Right lobe of liver (tissue), 6 donors: ENCODE data around the gene HS3ST3B1. TPM values are rescaled to one million over a fixed set of nuclear protein-coding genes. Genes with fewer than 3 reads are reported as not detected.
A peak's percentile ranks its signal among the peaks of the same experiment; 100 is the strongest.

Experiments
- ATAC-seq, 4 donors: fragments of 200-7000 bp; cut with Tn5 transposase; one replicate each; pipeline ENCODE4 v1.9.1; 2020; ENCODE audit warnings: mild to moderate bottlenecking in 4 of 4, moderate library complexity in 4 of 4
- DNase-seq, 3 donors: peaks; one replicate each; pipeline ENCODE4 v3.0.0-alpha.2; 2020
- H3K27ac ChIP-seq, 3 donors: fragments of 200-600 bp; one replicate each; pipeline ENCODE4 v1.8.0; 2022
- H3K27me3 ChIP-seq, 2 donors: fragments of 200-600 bp; one replicate each; pipeline ENCODE4 v1.8.0; 2022
- H3K36me3 ChIP-seq, 4 donors: fragments of 200-600 bp; sonication (generic) in 1 of 4; one replicate each; pipeline versions ENCODE4 v1.5.1 to v1.8.0; 2017 to 2022; ENCODE audit warnings: control low read depth in 1 of 4
- H3K4me1 ChIP-seq, 4 donors: fragments of 200-600 bp; sonication (generic) in 1 of 4; one replicate each; pipeline versions ENCODE4 v1.5.1 to v1.8.0; 2017 to 2022; ENCODE audit warnings: control low read depth in 1 of 4
- H3K4me3 ChIP-seq, 3 donors: fragments of 200-600 bp; one replicate each; pipeline ENCODE4 v1.8.0; 2022
- H3K9me3 ChIP-seq, 4 donors: fragments of 200-600 bp; sonication (generic) in 1 of 4; one replicate each; pipeline versions ENCODE4 v1.5.1 to v1.8.0; 2017 to 2022; ENCODE audit warnings: control low read depth in 1 of 4
- CTCF ChIP-seq, 4 donors: fragments of 200-600 bp in 3 of 4; fragments of 450-650 bp in 1 of 4; IDR thresholded peaks; one replicate each; pipeline versions ENCODE4 v1.5.1 to v1.8.0; 2016 to 2022; ENCODE audit warnings: antibody characterized with exemption in 4 of 4, mild to moderate bottlenecking in 2 of 4
- POLR2A ChIP-seq: fragments of 450-650 bp; IDR thresholded peaks from one replicate; pipeline ENCODE4 v1.6.1; 2017; ENCODE audit warnings: antibody characterized with exemption, mild to moderate bottlenecking
- WGBS: methylation state at CpG from one replicate; pipeline ENCODE4 v1.1.6; 2018; ENCODE audit warnings: low coverage, low lambda C conversion rate; ENCODE audit not compliant: insufficient coverage; ENCODE audit errors: missing lambda C conversion rate; 5-methylcytosine and 5-hydroxymethylcytosine counted together
- intact Hi-C, 2 donors: fragments of 100-400 bp; cut with DNase I; formaldehyde crosslinking; loops; one replicate each; pipeline versions ENCODE4 v1.11.2 to v1.14.1; 2022
- total RNA-seq, 6 experiments: library from RNA; depleted of rRNA in 2 of 6; stranded (reverse); fragments of >200 nt in 2 of 6; fragmentation: NEBNext Ultra II Directional in 3 of 6; extraction: Animal tissue kit (Norgen Biotek cat#: 25700) in 3 of 6; gene quantifications; one replicate each; pipeline versions ENCODE4 v1.1.0 to v1.2.4, GENCODE V29; 2016 to 2023
- donor health status: DM: no; HTN: yes; CAD: no.
- donor health status: DM: no; HTN: no; CAD: no.
- donor health status: DM: no; HTN: no; CAD: no.
- donor health status: DM: no; HTN: yes; CAD: no.
- donor health status: DM: no; HTN: yes; CAD: no.

The HS3ST3B1 gene
- total RNA-seq, 6 experiments from 2014 or later, result 22.5 to 36.6 (median 28.2) TPM

GRCh38 chr17:14334276-14334840, 33.5 kb downstream of the HS3ST3B1 start:
- H3K27me3 ChIP-seq, result no peaks in the 10 kb centered on the region
- ATAC-seq (peak in 2 of 4 donors; percentile 3 to 11), DNase-seq (no peak)
- peaks cover 0 to 59% (median 26%) of the 10 kb centered on the region in 4 donors for H3K4me1 ChIP-seq
- intact Hi-C loops, result no loop called here
- H3K9me3 ChIP-seq, result no peaks in the 10 kb centered on the region
- H3K4me3 ChIP-seq, result no peak overlapping the region
- H3K27ac ChIP-seq, result peak overlapping the region; percentile 3 to 48 (median 27)
- no peak for TF ChIP-seq POLR2A
- TF ChIP-seq CTCF (IDR thresholded peaks at IDR 0.05), result no peak
- H3K36me3 ChIP-seq, result no peaks in the 10 kb centered on the region
- WGBS, result 36% methylated on average over 3 of the region's 3 CpGs

- TF ChIP-seq POLR2A, result no peak
- WGBS, result 9% methylated on average over 2 of the region's 2 CpGs
These were observed 34.0 kb downstream of the HS3ST3B1 start for GRCh38 chr17:14334919-14335318.

GRCh38 chr17:14336418-14336817, 35.5 kb downstream of the HS3ST3B1 start:
- Histone ChIP-seq H3K27ac (peak overlapping the region in 1 of 3 donors; percentile 5), H3K27me3 (no peaks in the 10 kb centered on the region), H3K9me3 (no peaks in the 10 kb centered on the region), H3K36me3 (no peaks in the 10 kb centered on the region), H3K4me1 (peaks cover 0 to 46% (median 20%) of the 10 kb centered on the region in 4 donors), H3K4me3 (no peak overlapping the region)
- ATAC-seq (peak in 1 of 4 donors; percentile 38), DNase-seq (no peak)
- WGBS, result 57% methylated on average over 4 of the region's 4 CpGs
- TF ChIP-seq CTCF (IDR thresholded peaks at IDR 0.05), result no peak
- TF ChIP-seq POLR2A, result no peak
- intact Hi-C loops, result no loop called here

More at GRCh38 chr17:14334919-14335318, 34.0 kb downstream of the HS3ST3B1 start:
- H3K9me3 ChIP-seq, result no peaks in the 10 kb centered on the region
- no peaks in the 10 kb centered on the region for H3K36me3 ChIP-seq
- H3K27ac ChIP-seq, result peak overlapping the region; percentile 3 to 48 (median 27)
- intact Hi-C loops, result no loop called here
- no peak overlapping the region for H3K4me3 ChIP-seq
- DNase-seq (no peak), ATAC-seq (peak in 1 of 4 donors; percentile 50)
- H3K27me3 ChIP-seq, result no peaks in the 10 kb centered on the region
- H3K4me1 ChIP-seq, result peaks cover 0 to 54% (median 26%) of the 10 kb centered on the region in 4 donors

- no peaks in the 10 kb centered on the region for H3K36me3 ChIP-seq
- H3K4me1 ChIP-seq, result peaks cover 0 to 37% (median 14%) of the 10 kb centered on the region in 4 donors
- H3K9me3 ChIP-seq, result no peaks in the 10 kb centered on the region
- ATAC-seq, result peak in 1 of 4 donors; percentile 11
- intact Hi-C loops, result no loop called here
- no peak for DNase-seq
- no peak overlapping the region for H3K4me3 ChIP-seq
- WGBS, result 73% methylated on average over 2 of the region's 3 CpGs
- TF ChIP-seq CTCF (IDR thresholded peaks at IDR 0.05) (no peak), POLR2A (no peak)
- peak overlapping the region in 1 of 3 donors; percentile 14 for H3K27ac ChIP-seq
- no peaks in the 10 kb centered on the region for H3K27me3 ChIP-seq
These were observed 36.8 kb downstream of the HS3ST3B1 start for GRCh38 chr17:14337596-14338079.
